Measurements from ENCODE around the gene TMED5. TPM values are rescaled to one million over a fixed set of nuclear protein-coding genes. Genes with fewer than 3 reads are reported as not detected.

The TMED5 gene
- polyA plus RNA-seq, 1 of the 3 experiments (the other 2 are of a cell fraction): 24.2 TPM

DNA sequence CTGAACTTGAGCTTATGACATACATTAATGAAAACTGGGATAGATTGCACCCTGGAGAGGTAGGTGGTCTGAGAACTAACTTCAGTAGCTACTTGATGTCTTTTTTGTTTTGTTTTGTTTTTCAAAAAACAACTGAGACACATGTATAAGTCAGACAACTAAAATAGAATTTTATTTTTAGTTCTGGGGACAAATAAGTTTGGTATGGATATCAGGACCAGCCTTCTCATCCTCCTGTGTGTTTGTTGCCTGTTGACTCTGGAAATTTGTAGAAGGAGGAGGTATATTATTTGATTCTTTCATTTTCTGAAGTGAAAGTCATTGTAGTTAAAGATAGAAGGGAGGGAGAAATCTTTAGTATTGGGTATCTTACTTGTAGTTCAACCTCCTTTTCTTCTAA, 59.6 kb downstream of the TMED5 start:
- Histone ChIP-seq H3K9me3 (no peaks in the 10 kb centered on the region), H3K4me3 (ENCODE audit: low read depth in 2 of 2, low read length in 1 of 2) (no peak overlapping the region), H2AFZ (ENCODE audit: low read depth) (no peak overlapping the region), H3K9me2 (no peaks in the 10 kb centered on the region), H3K36me3 (replicated peaks in 1 of 2; ENCODE audit: control insufficient read depth in 1 of 2, insufficient read depth in 2 of 2, low read length in 1 of 2) (peaks cover 49 to 65% of the 10 kb centered on the region in 2 experiments), H3K27me3 (ENCODE audit: insufficient read depth) (no peaks in the 10 kb centered on the region), H3K4me2 (no peak overlapping the region), H3K4me1 (ENCODE audit: control insufficient read depth in 1 of 2, insufficient read depth in 2 of 2, low read depth in 1 of 2, low read length in 1 of 2) (no peaks in the 10 kb centered on the region; a peak in 1 of 4 replicates), H4K20me1 (ENCODE audit: insufficient read depth) (no peaks in the 10 kb centered on the region), H3K79me2 (ENCODE audit: insufficient read depth) (no peaks in the 10 kb centered on the region; the same call in 1 of the 2 replicates), H3F3A (replicated peaks; ENCODE audit: insufficient read depth) (no peaks in the 10 kb centered on the region), H3K27ac (ENCODE audit: low read depth in 2 of 2, low read length in 1 of 2) (no peak overlapping the region), H3K9ac (no peak overlapping the region)
- POLR2A ChIA-PET: no interaction called here
- no peak for TF ChIP-seq CHD2 (IDR thresholded peaks at IDR 0.05; ENCODE audit: low read length, partially characterized antibody)
- no peak for TF ChIP-seq NRF1 (IDR thresholded peaks at IDR 0.05; ENCODE audit: low read depth, low read length)
- TF ChIP-seq POLR2AphosphoS5 (IDR thresholded peaks at IDR 0.05; ENCODE audit: low read depth, low read length): no peak
- DNase-seq: no peak
- CTCF ChIA-PET: interaction anchor here (1.3 kb wide), 1 partner anchor 261 kb away, joined by 4 read pairs; no protein-coding TSS in a partner anchor

DNA sequence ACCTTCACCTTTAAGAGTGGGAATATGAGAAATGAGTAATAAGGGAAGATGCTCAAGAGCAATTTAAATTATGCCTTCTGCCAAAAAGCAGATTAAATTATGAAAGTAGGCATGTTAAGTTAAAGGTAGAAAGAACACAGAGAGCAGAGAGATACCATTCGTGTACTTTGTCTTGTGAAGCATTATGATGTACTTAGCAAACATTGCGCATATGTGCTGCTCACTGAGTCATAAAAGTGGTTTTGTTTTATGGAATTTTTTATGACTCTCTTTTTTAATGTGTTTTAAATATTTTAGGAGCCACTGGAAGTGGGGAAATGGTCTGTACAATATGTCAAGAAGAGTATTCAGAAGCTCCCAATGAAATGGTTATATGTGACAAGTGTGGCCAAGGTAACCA, 65.8 kb downstream of the TMED5 start:
- Histone ChIP-seq H3F3A (replicated peaks; ENCODE audit: insufficient read depth) (peaks cover 4% of the 10 kb centered on the region), H2AFZ (ENCODE audit: low read depth) (no peak overlapping the region), H3K4me1 (ENCODE audit: control insufficient read depth in 1 of 2, insufficient read depth in 2 of 2, low read depth in 1 of 2, low read length in 1 of 2) (peaks cover 0 to 16% of the 10 kb centered on the region in 2 experiments; a peak in 2 of 4 replicates), H3K9ac (no peak overlapping the region), H3K4me3 (ENCODE audit: low read depth in 2 of 2, low read length in 1 of 2) (no peak overlapping the region), H3K36me3 (replicated peaks in 1 of 2; ENCODE audit: control insufficient read depth in 1 of 2, insufficient read depth in 2 of 2, low read length in 1 of 2) (peaks cover 29 to 42% of the 10 kb centered on the region in 2 experiments), H3K4me2 (no peak overlapping the region), H3K79me2 (ENCODE audit: insufficient read depth) (peaks cover 51% of the 10 kb centered on the region), H3K9me3 (no peaks in the 10 kb centered on the region), H3K27me3 (ENCODE audit: insufficient read depth) (no peaks in the 10 kb centered on the region), H3K9me2 (no peaks in the 10 kb centered on the region), H4K20me1 (ENCODE audit: insufficient read depth) (no peaks in the 10 kb centered on the region; the same call in 1 of the 2 replicates), H3K27ac (ENCODE audit: low read depth in 2 of 2, low read length in 1 of 2) (no peak overlapping the region)
- TF ChIP-seq, protein P1, sequence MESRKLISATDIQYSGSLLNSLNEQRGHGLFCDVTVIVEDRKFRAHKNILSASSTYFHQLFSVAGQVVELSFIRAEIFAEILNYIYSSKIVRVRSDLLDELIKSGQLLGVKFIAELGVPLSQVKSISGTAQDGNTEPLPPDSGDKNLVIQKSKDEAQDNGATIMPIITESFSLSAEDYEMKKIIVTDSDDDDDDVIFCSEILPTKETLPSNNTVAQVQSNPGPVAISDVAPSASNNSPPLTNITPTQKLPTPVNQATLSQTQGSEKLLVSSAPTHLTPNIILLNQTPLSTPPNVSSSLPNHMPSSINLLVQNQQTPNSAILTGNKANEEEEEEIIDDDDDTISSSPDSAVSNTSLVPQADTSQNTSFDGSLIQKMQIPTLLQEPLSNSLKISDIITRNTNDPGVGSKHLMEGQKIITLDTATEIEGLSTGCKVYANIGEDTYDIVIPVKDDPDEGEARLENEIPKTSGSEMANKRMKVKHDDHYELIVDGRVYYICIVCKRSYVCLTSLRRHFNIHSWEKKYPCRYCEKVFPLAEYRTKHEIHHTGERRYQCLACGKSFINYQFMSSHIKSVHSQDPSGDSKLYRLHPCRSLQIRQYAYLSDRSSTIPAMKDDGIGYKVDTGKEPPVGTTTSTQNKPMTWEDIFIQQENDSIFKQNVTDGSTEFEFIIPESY (IDR thresholded peaks at IDR 0.05; ENCODE audit: borderline replicate concordance, low read depth): no peak
- TF ChIP-seq TAF1 (IDR thresholded peaks at IDR 0.05; ENCODE audit: borderline replicate concordance, low read depth, low read length) (no peak), NFIC (IDR thresholded peaks at IDR 0.05; ENCODE audit: borderline replicate concordance) (no peak), NRF1 (IDR thresholded peaks at IDR 0.05; ENCODE audit: low read depth, low read length) (no peak), RXRA (IDR thresholded peaks at IDR 0.05; ENCODE audit: borderline replicate concordance, low read depth) (no peak), FOXJ3 (CRISPR knock-in tag; IDR thresholded peaks at IDR 0.05) (no peak), SIN3A (IDR thresholded peaks at IDR 0.05; ENCODE audit: borderline replicate concordance, low read depth, low read length) (no peak), FOXM1 (IDR thresholded peaks at IDR 0.05; ENCODE audit: low read depth) (no peak), POLR2AphosphoS5 (IDR thresholded peaks at IDR 0.05; ENCODE audit: low read depth, low read length) (no peak), RFX5 (IDR thresholded peaks at IDR 0.05; ENCODE audit: low read length) (no peak), FOSL2 (IDR thresholded peaks at IDR 0.05; ENCODE audit: borderline replicate concordance, low read depth) (no peak), YY1 (IDR thresholded peaks at IDR 0.05; ENCODE audit: low read depth) (no peak), CHD2 (IDR thresholded peaks at IDR 0.05; ENCODE audit: low read length, partially characterized antibody) (no peak), EP300 (IDR thresholded peaks at IDR 0.05; ENCODE audit: borderline replicate concordance in 1 of 2, low read depth in 1 of 2, low read length in 1 of 2) (no peak), ELF1 (IDR thresholded peaks at IDR 0.05) (no peak), GABPA (IDR thresholded peaks at IDR 0.05; ENCODE audit: low read depth) (no peak)
- TF ChIP-seq, protein P2, sequence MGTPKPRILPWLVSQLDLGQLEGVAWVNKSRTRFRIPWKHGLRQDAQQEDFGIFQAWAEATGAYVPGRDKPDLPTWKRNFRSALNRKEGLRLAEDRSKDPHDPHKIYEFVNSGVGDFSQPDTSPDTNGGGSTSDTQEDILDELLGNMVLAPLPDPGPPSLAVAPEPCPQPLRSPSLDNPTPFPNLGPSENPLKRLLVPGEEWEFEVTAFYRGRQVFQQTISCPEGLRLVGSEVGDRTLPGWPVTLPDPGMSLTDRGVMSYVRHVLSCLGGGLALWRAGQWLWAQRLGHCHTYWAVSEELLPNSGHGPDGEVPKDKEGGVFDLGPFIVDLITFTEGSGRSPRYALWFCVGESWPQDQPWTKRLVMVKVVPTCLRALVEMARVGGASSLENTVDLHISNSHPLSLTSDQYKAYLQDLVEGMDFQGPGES (IDR thresholded peaks at IDR 0.05; ENCODE audit: low read depth, low read length): no peak
- TF ChIP-seq, protein P3, sequence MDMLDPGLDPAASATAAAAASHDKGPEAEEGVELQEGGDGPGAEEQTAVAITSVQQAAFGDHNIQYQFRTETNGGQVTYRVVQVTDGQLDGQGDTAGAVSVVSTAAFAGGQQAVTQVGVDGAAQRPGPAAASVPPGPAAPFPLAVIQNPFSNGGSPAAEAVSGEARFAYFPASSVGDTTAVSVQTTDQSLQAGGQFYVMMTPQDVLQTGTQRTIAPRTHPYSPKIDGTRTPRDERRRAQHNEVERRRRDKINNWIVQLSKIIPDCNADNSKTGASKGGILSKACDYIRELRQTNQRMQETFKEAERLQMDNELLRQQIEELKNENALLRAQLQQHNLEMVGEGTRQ (IDR thresholded peaks at IDR 0.05; ENCODE audit: borderline replicate concordance, low read depth, low read length): no peak
- TF ChIP-seq, protein P4, sequence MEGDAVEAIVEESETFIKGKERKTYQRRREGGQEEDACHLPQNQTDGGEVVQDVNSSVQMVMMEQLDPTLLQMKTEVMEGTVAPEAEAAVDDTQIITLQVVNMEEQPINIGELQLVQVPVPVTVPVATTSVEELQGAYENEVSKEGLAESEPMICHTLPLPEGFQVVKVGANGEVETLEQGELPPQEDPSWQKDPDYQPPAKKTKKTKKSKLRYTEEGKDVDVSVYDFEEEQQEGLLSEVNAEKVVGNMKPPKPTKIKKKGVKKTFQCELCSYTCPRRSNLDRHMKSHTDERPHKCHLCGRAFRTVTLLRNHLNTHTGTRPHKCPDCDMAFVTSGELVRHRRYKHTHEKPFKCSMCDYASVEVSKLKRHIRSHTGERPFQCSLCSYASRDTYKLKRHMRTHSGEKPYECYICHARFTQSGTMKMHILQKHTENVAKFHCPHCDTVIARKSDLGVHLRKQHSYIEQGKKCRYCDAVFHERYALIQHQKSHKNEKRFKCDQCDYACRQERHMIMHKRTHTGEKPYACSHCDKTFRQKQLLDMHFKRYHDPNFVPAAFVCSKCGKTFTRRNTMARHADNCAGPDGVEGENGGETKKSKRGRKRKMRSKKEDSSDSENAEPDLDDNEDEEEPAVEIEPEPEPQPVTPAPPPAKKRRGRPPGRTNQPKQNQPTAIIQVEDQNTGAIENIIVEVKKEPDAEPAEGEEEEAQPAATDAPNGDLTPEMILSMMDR (IDR thresholded peaks at IDR 0.05): no peak
- TF ChIP-seq, protein P5, sequence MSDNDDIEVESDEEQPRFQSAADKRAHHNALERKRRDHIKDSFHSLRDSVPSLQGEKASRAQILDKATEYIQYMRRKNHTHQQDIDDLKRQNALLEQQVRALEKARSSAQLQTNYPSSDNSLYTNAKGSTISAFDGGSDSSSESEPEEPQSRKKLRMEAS (IDR thresholded peaks at IDR 0.05; ENCODE audit: low read depth): no peak
- ChIA-PET CTCF (no interaction called here), POLR2A (no interaction called here)
- DNase-seq: no peak
- 76% methylated on average over 2 of the region's 2 CpGs for WGBS (ENCODE audit: low lambda C conversion rate)
